GM06990 (cell line): ENCODE results near the gene STXBP2.

Experiments
- DNase-seq: peaks from one replicate; pipeline ENCODE4 v3.0.0-alpha.2; 2011; ENCODE audit not compliant: insufficient read length; ENCODE audit errors: extremely low read depth
- H3K27me3 ChIP-seq: replicated peaks from 2 replicates; pipeline ENCODE4 v1.6.0; 2011; ENCODE audit warnings: low read length; ENCODE audit not compliant: control insufficient read depth, insufficient read depth
- H3K36me3 ChIP-seq: 2 replicates; pipeline ENCODE4 v1.5.1; 2011; ENCODE audit warnings: low read length; ENCODE audit not compliant: control insufficient read depth, insufficient read depth
- H3K4me3 ChIP-seq: replicated peaks from 2 replicates; pipeline ENCODE4 v1.5.1; 2011; ENCODE audit warnings: low read depth, mild to moderate bottlenecking, control low read depth, low read length
- CTCF ChIP-seq: IDR thresholded peaks from 2 replicates; pipeline ENCODE4 v1.5.1; 2011; ENCODE audit warnings: low read length, control low read depth, mild to moderate bottlenecking, inconsistent platforms; ENCODE audit not compliant: insufficient read depth, poor library complexity, severe bottlenecking

The STXBP2 gene

GRCh38 chr19:7622933-7623685 lies 13.8 kb upstream of the STXBP2 start:
- H3K36me3 ChIP-seq: peaks cover 33% of the 10 kb centered on the region
- TF ChIP-seq CTCF: no peak
- no peak for DNase-seq
- H3K4me3 ChIP-seq: no peak overlapping the region
- no peaks in the 10 kb centered on the region for H3K27me3 ChIP-seq

- no peaks in the 10 kb centered on the region for H3K27me3 ChIP-seq
- H3K36me3 ChIP-seq: peaks cover 33% of the 10 kb centered on the region
- DNase-seq: no peak
- TF ChIP-seq CTCF: no peak
- H3K4me3 ChIP-seq: no peak overlapping the region
Observed at GRCh38 chr19:7623725-7624603, 12.9 kb upstream of the STXBP2 start.

- DNase-seq: no peak
- H3K27me3 ChIP-seq: no peaks in the 10 kb centered on the region
- H3K36me3 ChIP-seq: peaks cover 33% of the 10 kb centered on the region
- no peak for TF ChIP-seq CTCF
- no peak overlapping the region for H3K4me3 ChIP-seq
Observed at GRCh38 chr19:7624810-7625209, 12.1 kb upstream of the STXBP2 start.

GRCh38 chr19:7625763-7626372 lies 11.0 kb upstream of the STXBP2 start:
- no peak for TF ChIP-seq CTCF
- no peak overlapping the region for H3K4me3 ChIP-seq
- no peak for DNase-seq
- H3K27me3 ChIP-seq: no peaks in the 10 kb centered on the region
- peaks cover 29% of the 10 kb centered on the region for H3K36me3 ChIP-seq

- Histone ChIP-seq H3K27me3 (no peaks in the 10 kb centered on the region), H3K4me3 (no peak overlapping the region), H3K36me3 (peaks cover 23% of the 10 kb centered on the region)
- no peak for TF ChIP-seq CTCF
- no peak for DNase-seq
Observed at GRCh38 chr19:7627166-7627565, 9.7 kb upstream of the STXBP2 start.
